ENCODE measurements around the gene TMEM190. TPM values are rescaled to one million over a fixed set of nuclear protein-coding genes. Genes with fewer than 3 reads are reported as not detected.
"Not testable (repeated sequence)": the region's sequence is repeated elsewhere in the genome, so short reads cannot be mapped to it uniquely, and the experiment has no call there.

Gene TMEM190
- total RNA-seq, 2 donors from 2014 or later, result not detected

- DNase-seq (peak; percentile 99), ATAC-seq (peak; percentile 88 to 90)
- intact Hi-C loops (cut with DNase I), result loop anchor here in 1 of 2 donors (10.0 kb wide), 1 partner anchor 81 kb away; no protein-coding TSS in a partner anchor
Observed at GRCh38 chr19:55385724-55386492, 9.3 kb downstream of the TMEM190 start, which contains the start of gene RPL28. Gene RPL28, plus strand, starts transcription at chr19:55385932. Its CDS starts 426 bp downstream, at chr19:55386358.

GRCh38 chr19:55386493-55386971, 9.9 kb downstream of the TMEM190 start:
- intact Hi-C loops (cut with DNase I), result loop anchor here in 1 of 2 donors (10.0 kb wide), 1 partner anchor 82 kb away; no protein-coding TSS in a partner anchor
- ATAC-seq (no peak), DNase-seq (no peak)

- DNase-seq (no peak), ATAC-seq (no peak)
- intact Hi-C loops (cut with DNase I), result loop anchor here in 1 of 2 donors (10.0 kb wide), 1 partner anchor 83 kb away; no protein-coding TSS in a partner anchor
Observed at GRCh38 chr19:55387736-55388497, 11.3 kb downstream of the TMEM190 start.

GRCh38 chr19:55389386-55390317, 13.0 kb downstream of the TMEM190 start:
- DNase-seq, result no peak
- no peak for ATAC-seq

GRCh38 chr19:55390461-55390880, 13.8 kb downstream of the TMEM190 start:
- ATAC-seq, result no peak
- intact Hi-C loops (cut with DNase I), result no loop called here
- no peak for DNase-seq

More at GRCh38 chr19:55389386-55390317, 13.0 kb downstream of the TMEM190 start:
- intact Hi-C loops (cut with DNase I), result loop anchor here in 1 of 2 donors (10.0 kb wide), 1 partner anchor 85 kb away; no protein-coding TSS in a partner anchor

GRCh38 chr19:55391191-55391670, 14.6 kb downstream of the TMEM190 start:
- ATAC-seq, result no peak
- no peak for DNase-seq
- intact Hi-C loops (cut with DNase I), result no loop called here

GRCh38 chr19:55391702-55392615, 15.3 kb downstream of the TMEM190 start:
- ATAC-seq, result no peak
- no peak for DNase-seq

GRCh38 chr19:55392820-55393761, 16.5 kb downstream of the TMEM190 start:
- ATAC-seq, result no peak
- DNase-seq, result no peak
- intact Hi-C loops (cut with DNase I), result no loop called here

More at GRCh38 chr19:55391702-55392615, 15.3 kb downstream of the TMEM190 start:
- intact Hi-C loops (cut with DNase I), result no loop called here

- DNase-seq, result no peak
- no peak for ATAC-seq
- intact Hi-C loops (cut with DNase I), result no loop called here
Observed at GRCh38 chr19:55398200-55398925, 21.7 kb downstream of the TMEM190 start.

- ATAC-seq (no peak), DNase-seq (no peak)
- intact Hi-C loops (cut with DNase I), result no loop called here
Observed at GRCh38 chr19:55400281-55401087, 23.9 kb downstream of the TMEM190 start.

GRCh38 chr19:55401390-55401789, 24.8 kb downstream of the TMEM190 start:
- DNase-seq; intact Hi-C loops (cut with DNase I): not testable (repeated sequence)
- ATAC-seq, result peak in 1 of 2 donors; percentile 9

GRCh38 chr19:55402509-55402908, 25.9 kb downstream of the TMEM190 start:
- intact Hi-C loops (cut with DNase I), result no loop called here
- no peak for DNase-seq
- no peak for ATAC-seq

- no peak for ATAC-seq
- DNase-seq, result no peak
- intact Hi-C loops (cut with DNase I), result no loop called here
Observed at GRCh38 chr19:55405638-55406037, 29.0 kb downstream of the TMEM190 start.

- ATAC-seq (no peak), DNase-seq (no peak)
- intact Hi-C loops (cut with DNase I), result no loop called here
Observed at GRCh38 chr19:55406091-55406825, 29.6 kb downstream of the TMEM190 start.
